GM19240 (cell line): ENCODE measurements around the gene MACROD2.
"Not testable (repeated sequence)": the region's sequence is repeated elsewhere in the genome, so short reads cannot be mapped to it uniquely, and the experiment has no call there.

Experiments used
- DNase-seq: peaks from one replicate; pipeline ENCODE4 v3.0.0; 2011; ENCODE audit warnings: low spot score; ENCODE audit not compliant: insufficient read length

The MACROD2 gene

GRCh38 chr20:14259689-14260088 lies 264.4 kb downstream of the MACROD2 start:
- no peak for DNase-seq

GRCh38 chr20:14260367-14260766 lies 265.1 kb downstream of the MACROD2 start:
- no peak for DNase-seq

- no peak for DNase-seq
These were observed 269.6 kb downstream of the MACROD2 start for GRCh38 chr20:14264869-14265268.

GRCh38 chr20:14266246-14266645 lies 270.9 kb downstream of the MACROD2 start:
- DNase-seq: no peak

GRCh38 chr20:14270751-14271150 lies 275.4 kb downstream of the MACROD2 start:
- DNase-seq: not testable (repeated sequence)

- no peak for DNase-seq
These were observed 286.8 kb downstream of the MACROD2 start for GRCh38 chr20:14282140-14282539.

GRCh38 chr20:14284443-14284842 lies 289.1 kb downstream of the MACROD2 start:
- no peak for DNase-seq

GRCh38 chr20:14288341-14289330 lies 293.3 kb downstream of the MACROD2 start:
- DNase-seq: no peak

- DNase-seq: no peak
These were observed 296.2 kb downstream of the MACROD2 start for GRCh38 chr20:14291502-14291901.

- no peak for DNase-seq
These were observed 299.9 kb downstream of the MACROD2 start for GRCh38 chr20:14295238-14295637.

GRCh38 chr20:14295770-14296309 lies 300.5 kb downstream of the MACROD2 start:
- DNase-seq: no peak

GRCh38 chr20:14299831-14300230 lies 304.5 kb downstream of the MACROD2 start:
- DNase-seq: no peak

- DNase-seq: no peak
These were observed 307.8 kb downstream of the MACROD2 start for GRCh38 chr20:14303106-14303505.

GRCh38 chr20:14303651-14304050 lies 308.3 kb downstream of the MACROD2 start:
- DNase-seq: no peak

- no peak for DNase-seq
These were observed 309.2 kb downstream of the MACROD2 start for GRCh38 chr20:14304472-14304871.

GRCh38 chr20:14307956-14308355 lies 312.6 kb downstream of the MACROD2 start:
- no peak for DNase-seq

GRCh38 chr20:14310977-14311627 lies 315.8 kb downstream of the MACROD2 start:
- DNase-seq: no peak

GRCh38 chr20:14312001-14312400 lies 316.7 kb downstream of the MACROD2 start:
- no peak for DNase-seq

GRCh38 chr20:14313341-14314020 lies 318.2 kb downstream of the MACROD2 start:
- no peak for DNase-seq

GRCh38 chr20:14319704-14320103 lies 324.4 kb downstream of the MACROD2 start:
- no peak for DNase-seq

GRCh38 chr20:14331646-14332045 lies 336.3 kb downstream of the MACROD2 start:
- no peak for DNase-seq

- DNase-seq: no peak
These were observed 337.6 kb downstream of the MACROD2 start for GRCh38 chr20:14332866-14333265.
